Measurements from ENCODE around the gene CDKN2D. TPM values are rescaled to one million over a fixed set of nuclear protein-coding genes. Genes with fewer than 3 reads are reported as not detected.

The CDKN2D gene
- total and polyA plus RNA-seq, 8 donors = 1.4 to 9.1 (median 2.6) TPM

DNA sequence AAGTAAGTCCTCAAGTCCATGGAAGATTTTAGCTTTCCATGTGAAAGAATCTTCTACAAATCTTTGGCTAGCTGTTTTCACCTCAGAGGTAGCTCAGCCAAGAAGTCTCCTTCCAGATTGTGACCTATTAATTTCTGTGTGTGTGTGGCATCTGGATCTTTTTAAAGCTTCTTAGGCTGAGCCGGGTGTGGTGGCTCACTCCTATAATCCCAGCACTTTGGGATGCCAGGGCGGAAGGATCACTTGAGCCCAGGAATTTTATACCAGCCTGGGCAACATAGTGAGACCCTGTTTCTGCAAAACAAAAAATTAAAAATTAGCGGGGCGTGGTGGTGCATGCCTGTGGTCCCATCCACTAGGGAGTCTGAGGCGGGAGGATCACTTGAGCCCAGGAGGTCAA, 43.1 kb upstream of the CDKN2D start:
- ATAC-seq (no peak), FAIRE-seq (no peak), DNase-seq (no peak)
- no peaks in the 10 kb centered on the region for H3K9me3 ChIP-seq
- H3K4me3 ChIP-seq = no peak overlapping the region
- H3K27me3 ChIP-seq = no peaks in the 10 kb centered on the region
- H3K4me1 ChIP-seq = peaks cover 7 to 15% (median 9%) of the 10 kb centered on the region in 3 donors
- TF ChIP-seq, protein P1, sequence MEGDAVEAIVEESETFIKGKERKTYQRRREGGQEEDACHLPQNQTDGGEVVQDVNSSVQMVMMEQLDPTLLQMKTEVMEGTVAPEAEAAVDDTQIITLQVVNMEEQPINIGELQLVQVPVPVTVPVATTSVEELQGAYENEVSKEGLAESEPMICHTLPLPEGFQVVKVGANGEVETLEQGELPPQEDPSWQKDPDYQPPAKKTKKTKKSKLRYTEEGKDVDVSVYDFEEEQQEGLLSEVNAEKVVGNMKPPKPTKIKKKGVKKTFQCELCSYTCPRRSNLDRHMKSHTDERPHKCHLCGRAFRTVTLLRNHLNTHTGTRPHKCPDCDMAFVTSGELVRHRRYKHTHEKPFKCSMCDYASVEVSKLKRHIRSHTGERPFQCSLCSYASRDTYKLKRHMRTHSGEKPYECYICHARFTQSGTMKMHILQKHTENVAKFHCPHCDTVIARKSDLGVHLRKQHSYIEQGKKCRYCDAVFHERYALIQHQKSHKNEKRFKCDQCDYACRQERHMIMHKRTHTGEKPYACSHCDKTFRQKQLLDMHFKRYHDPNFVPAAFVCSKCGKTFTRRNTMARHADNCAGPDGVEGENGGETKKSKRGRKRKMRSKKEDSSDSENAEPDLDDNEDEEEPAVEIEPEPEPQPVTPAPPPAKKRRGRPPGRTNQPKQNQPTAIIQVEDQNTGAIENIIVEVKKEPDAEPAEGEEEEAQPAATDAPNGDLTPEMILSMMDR (IDR thresholded peaks at IDR 0.05) = no peak
- H3K27ac ChIP-seq = peak overlapping the region in 3 of 4 donors; percentile 38 to 83 (median 80)
- H3K36me3 ChIP-seq = no peaks in the 10 kb centered on the region
- WGBS, 2 donors = 77 to 85% methylated on average over 5 of the region's 5 CpGs
- intact Hi-C loops (cut with DNase I) = no loop called here

- H3K9me3 ChIP-seq = no peaks in the 10 kb centered on the region
- intact Hi-C loops (cut with DNase I) = no loop called here
- DNase-seq (no peak), FAIRE-seq (no peak), ATAC-seq (no peak)
- H3K4me1 ChIP-seq = peaks cover 0 to 24% (median 10%) of the 10 kb centered on the region in 3 donors
- H3K27me3 ChIP-seq = no peaks in the 10 kb centered on the region
- H3K4me3 ChIP-seq = no peak overlapping the region
- TF ChIP-seq, protein P1 (IDR thresholded peaks at IDR 0.05) = no peak
- 84 to 85% methylated on average over 9 of the region's 9 CpGs for WGBS, 2 donors
- H3K36me3 ChIP-seq = no peaks in the 10 kb centered on the region
- peak overlapping the region in 2 of 4 donors; percentile 70 for H3K27ac ChIP-seq
Measured at GRCh38 chr19:10604460-10604980, 35.7 kb upstream of the CDKN2D start.

- Histone ChIP-seq H3K4me1 (peaks cover 0 to 24% (median 10%) of the 10 kb centered on the region in 3 donors), H3K27me3 (no peaks in the 10 kb centered on the region), H3K27ac (peak overlapping the region; percentile 29 to 70 (median 69)), H3K4me3 (peak overlapping the region in 1 of 4 donors; percentile 91), H3K9me3 (no peaks in the 10 kb centered on the region), H3K36me3 (no peaks in the 10 kb centered on the region)
- FAIRE-seq (no peak), ATAC-seq (peak in 2 of 4 donors; percentile 5 to 13), DNase-seq (peak in 1 of 6 donors; percentile 17)
- WGBS, 2 donors = 35 to 36% methylated on average over 9 of the region's 9 CpGs
- intact Hi-C loops (cut with DNase I) = no loop called here
- TF ChIP-seq, protein P1 (IDR thresholded peaks at IDR 0.05) = no peak
Measured at GRCh38 chr19:10603873-10604459, 35.2 kb upstream of the CDKN2D start.

- Histone ChIP-seq H3K36me3 (no peaks in the 10 kb centered on the region), H3K4me3 (peak overlapping the region; percentile 74 to 93 (median 84)), H3K9me3 (no peaks in the 10 kb centered on the region), H3K27me3 (no peaks in the 10 kb centered on the region), H3K27ac (peak overlapping the region; percentile 29 to 70 (median 69)), H3K4me1 (peaks cover 0 to 24% (median 10%) of the 10 kb centered on the region in 3 donors)
- 27 to 31% methylated on average over 19 of the region's 19 CpGs for WGBS, 2 donors
- FAIRE-seq (no peak), ATAC-seq (peak in 2 of 4 donors; percentile 22 to 45), DNase-seq (peak in 4 of 6 donors; percentile 34 to 59 (median 49))
- TF ChIP-seq, protein P1 (IDR thresholded peaks at IDR 0.05) = no peak
- intact Hi-C loops (cut with DNase I) = no loop called here
Measured at GRCh38 chr19:10603084-10603872, 34.5 kb upstream of the CDKN2D start.

Data from pancreas (tissue), 10 donors.